ENCODE measurements around the gene CD177.

DNA sequence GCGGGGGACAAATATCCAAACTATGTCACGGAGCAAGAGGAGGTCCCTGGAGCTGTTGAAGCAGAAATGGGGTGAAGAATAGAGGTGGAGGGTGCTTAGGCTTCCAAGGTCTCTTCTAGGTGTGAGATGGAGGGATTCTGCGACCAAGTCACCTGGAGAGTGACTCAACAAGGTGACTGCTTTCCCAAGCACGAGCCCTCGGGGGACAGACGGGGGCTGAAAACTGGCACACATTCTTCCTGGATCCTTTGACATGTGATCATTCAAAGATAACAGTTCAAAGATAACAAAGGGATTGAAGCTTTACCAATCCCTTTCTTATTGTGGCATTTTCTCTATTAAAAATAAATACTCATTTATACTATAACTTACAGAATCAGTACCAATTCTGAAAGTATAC, 59.0 kb downstream of the CD177 start:
- TF ChIP-seq, protein P1, sequence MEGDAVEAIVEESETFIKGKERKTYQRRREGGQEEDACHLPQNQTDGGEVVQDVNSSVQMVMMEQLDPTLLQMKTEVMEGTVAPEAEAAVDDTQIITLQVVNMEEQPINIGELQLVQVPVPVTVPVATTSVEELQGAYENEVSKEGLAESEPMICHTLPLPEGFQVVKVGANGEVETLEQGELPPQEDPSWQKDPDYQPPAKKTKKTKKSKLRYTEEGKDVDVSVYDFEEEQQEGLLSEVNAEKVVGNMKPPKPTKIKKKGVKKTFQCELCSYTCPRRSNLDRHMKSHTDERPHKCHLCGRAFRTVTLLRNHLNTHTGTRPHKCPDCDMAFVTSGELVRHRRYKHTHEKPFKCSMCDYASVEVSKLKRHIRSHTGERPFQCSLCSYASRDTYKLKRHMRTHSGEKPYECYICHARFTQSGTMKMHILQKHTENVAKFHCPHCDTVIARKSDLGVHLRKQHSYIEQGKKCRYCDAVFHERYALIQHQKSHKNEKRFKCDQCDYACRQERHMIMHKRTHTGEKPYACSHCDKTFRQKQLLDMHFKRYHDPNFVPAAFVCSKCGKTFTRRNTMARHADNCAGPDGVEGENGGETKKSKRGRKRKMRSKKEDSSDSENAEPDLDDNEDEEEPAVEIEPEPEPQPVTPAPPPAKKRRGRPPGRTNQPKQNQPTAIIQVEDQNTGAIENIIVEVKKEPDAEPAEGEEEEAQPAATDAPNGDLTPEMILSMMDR (conservative IDR thresholded peaks at IDR 0.05 in 1 of 2, IDR thresholded peaks at IDR 0.05 in 1 of 2; ENCODE audit: low read depth in 1 of 2, low read length in 2 of 2) = no peak
- TF ChIP-seq EZH2 (IDR thresholded peaks at IDR 0.05; ENCODE audit: low read length, missing control alignments) = no peak

All from fibroblast of lung (primary cell).